GM11168 (cell line): Measurements from ENCODE around the gene GNAL.

Source experiments
- in situ Hi-C: fragments of 300-500 bp; cut with MboI; formaldehyde crosslinking; loops from one replicate; pipeline ENCODE4 v1.12.0; 2022; ENCODE audit warnings: low sequenced_read_pairs; ENCODE audit not compliant: unreplicated experiment

Gene GNAL

DNA sequence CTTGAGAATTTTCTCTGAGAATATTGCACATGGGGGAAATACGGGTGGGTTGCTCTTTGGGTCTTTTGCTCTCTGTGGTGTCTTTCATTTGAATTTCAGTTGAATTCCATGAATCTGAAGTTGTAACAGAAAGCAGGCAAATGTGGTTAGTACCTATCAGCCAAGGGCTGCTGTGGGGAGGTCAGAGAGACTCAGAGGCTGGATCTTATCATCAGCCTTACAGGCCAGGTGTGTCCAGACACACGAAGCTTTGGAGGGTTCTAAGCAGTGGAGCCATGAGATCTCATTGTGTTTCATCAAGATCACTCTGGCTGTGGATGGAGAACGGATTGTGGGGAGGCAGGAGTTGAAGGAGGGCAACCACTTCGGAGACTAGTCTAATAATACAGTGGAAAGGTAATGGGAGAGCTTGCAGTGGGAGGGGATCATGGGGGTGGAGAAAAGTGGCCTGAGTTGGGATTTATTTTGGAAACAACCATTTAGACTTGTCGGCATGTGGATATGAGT, 68.1 kb downstream of the GNAL start:
- in situ Hi-C loops: no loop called here

DNA sequence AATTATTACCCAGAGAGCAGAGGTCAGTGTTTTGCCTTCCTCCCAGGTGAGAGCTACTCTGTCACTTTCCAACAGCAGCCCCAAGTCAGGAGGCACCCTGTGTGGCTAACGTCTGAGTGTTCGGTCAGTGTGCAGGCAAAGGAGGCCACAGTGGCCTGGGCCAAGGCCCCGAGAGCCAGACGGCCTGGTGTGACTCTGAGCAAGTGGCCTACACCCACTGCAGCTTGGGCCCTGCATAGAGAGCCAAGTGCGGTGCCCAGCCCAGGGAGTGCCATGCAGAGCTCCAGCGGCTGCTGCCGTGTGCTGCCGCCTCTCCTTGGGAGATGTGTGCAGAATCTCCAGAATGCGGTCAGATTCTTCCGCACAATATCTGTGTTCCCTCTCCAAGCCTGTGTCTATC, 70.4 kb downstream of the GNAL start:
- in situ Hi-C loops: no loop called here

DNA sequence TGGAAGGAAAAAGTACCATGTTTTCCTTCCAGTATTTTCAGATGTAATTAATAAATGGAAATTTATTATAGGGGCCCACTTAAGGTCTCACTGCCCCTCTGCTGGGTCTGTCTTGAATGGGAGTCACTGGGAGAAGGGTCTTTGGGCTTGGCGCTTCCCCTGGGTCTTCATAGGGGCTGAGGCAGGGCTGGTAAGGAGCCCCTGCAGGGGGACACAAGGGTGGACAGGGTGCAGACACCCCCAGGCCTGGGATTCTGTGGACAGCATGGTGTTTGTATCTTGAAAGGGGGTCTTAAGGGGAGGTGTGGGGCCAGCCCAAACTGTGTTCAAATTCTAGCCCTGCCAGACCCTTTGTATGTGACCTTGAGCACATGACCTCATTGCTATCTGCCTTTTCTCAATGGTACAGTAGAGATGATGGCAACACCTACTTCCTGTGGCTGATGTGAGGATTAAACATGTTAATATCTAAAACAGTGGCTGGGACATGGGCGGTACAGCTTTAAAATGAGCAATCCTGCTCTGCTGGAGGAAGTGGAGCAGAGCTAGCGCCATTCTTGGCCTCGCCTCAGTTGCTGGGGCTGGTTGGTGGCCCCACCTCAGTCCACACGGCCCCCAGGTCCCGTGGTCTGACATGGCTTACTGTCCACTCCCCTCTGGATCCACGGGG, 71.6 kb downstream of the GNAL start:
- in situ Hi-C loops: no loop called here

DNA sequence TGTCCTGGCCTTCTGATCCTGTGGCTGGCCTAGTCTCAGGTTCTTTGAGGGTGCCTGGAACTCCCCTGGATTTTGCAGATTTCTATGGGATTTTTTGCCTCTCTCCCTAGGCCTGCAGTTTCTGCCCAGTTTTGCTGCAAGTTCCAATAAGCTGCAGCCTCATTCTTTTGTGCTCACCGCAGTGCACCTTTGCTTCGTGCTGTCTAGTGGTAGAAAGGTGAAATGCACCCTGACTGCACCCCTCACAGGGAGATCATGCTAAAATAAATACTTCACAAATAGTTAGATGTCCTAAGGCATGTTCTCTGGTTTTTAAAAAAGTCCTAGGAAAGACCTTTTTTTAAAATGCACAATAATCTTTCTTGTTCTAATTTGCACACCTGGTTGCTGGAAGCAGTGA, 72.5 kb downstream of the GNAL start:
- in situ Hi-C loops: no loop called here

DNA sequence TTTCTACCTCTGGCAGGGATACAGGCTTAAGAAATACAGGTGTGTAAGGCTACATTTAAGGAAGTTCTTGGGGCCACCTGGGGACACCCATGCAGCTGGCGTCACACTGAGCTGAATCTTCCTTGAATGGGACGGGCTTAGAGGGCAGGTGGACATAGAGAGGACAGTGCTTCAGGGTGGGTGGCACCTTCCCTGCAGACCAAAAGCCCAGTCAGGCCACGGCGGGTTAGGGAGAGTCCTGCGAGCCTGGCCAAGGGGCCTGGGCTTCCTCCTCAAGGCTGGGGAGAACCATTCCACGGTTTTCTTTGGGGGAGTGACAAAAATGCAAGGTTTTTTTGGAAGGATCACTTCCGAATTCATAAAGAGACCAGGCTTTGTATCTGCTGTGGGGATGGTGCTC, 73.4 kb downstream of the GNAL start:
- in situ Hi-C loops: no loop called here

DNA sequence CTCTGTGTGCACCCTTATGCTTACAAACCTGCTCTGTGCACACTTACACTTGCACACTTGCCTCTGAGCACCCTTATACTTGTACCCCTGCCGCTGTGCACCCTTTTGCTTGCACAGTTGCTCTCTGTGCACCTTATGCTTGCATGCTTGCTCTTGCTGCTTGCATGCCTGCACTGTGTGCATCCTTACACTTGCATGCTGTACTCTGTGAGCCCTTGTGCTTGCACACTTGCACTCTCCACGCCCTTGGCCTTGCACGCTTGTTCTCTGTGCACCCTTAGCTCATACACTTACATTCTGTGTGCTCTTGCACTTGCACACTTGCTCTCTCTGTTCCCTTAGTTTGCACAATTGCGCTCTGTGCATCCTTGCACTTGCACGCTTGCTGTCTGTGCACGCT, 78.3 kb downstream of the GNAL start:
- in situ Hi-C loops: no loop called here

DNA sequence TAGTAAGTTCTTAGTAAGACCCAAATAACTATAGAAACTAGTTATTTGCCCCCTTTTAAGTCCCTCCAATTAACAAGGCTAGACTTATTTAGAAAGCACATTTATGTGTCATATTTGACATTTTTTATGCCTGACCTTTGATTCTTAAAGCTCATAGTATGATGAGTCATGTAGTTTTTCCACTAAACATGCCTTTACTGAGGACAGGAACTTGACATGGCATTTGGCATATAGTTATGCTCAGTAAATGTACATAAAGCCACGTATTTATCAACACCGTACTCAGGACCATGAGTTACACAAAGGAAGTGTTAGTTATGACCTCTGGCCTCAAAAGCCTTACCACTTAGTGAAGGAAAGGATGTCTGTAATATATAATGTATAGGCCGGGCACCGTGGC, 78.9 kb downstream of the GNAL start:
- in situ Hi-C loops: no loop called here

DNA sequence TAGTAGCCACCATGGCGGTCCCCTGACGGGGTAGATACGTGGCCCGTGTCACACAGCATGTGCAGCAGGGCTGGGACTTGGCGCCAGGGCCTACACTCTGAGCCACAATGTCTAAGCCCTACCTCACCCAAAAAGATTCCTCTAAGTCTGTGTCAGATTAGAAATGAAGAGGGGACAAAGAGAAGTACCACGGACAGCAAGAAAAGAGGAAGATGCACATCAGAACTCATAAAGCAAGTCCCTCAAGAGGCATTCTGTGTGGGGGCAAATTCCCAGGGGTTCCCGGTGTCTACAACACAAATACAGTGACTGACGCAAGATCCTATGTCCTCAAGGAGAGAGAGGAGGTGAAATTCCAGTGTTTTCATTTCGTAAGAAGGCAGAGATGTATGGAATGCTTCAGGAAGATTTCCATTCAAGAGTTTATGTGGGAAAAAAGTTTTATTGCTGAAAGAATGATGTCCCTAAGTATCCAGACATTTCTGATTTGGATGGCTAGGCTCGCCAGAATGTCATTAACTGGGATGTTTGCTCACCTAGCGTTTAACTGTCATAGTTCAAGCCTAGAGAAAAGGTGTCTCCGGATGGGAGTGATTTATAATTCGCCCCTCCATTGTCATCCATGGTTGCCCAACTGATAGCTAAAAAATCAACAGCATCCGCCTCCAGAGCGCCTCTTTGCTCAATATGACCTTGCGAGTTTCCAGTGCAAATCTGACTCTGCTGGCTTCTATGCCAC, 86.5 kb downstream of the GNAL start:
- in situ Hi-C loops: no loop called here

DNA sequence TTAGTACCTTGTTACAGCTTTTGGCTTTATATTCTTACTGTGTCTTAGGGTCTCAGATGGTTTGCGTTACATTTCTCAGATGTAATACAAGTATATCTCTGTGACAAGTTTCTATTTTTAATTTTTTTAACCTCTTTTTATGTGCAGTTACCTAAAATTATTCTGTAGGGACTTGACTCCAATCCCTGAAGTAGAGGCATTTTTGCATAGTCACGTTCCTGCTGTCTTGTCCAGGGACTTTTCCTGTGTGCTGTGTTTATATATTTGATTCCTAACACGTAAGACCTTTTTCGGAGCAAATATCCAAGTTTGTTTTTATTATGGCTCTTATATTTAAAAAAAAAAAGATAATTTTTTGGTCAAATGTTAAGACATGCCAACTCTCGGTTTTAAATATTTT, 91.0 kb downstream of the GNAL start:
- in situ Hi-C loops: no loop called here

DNA sequence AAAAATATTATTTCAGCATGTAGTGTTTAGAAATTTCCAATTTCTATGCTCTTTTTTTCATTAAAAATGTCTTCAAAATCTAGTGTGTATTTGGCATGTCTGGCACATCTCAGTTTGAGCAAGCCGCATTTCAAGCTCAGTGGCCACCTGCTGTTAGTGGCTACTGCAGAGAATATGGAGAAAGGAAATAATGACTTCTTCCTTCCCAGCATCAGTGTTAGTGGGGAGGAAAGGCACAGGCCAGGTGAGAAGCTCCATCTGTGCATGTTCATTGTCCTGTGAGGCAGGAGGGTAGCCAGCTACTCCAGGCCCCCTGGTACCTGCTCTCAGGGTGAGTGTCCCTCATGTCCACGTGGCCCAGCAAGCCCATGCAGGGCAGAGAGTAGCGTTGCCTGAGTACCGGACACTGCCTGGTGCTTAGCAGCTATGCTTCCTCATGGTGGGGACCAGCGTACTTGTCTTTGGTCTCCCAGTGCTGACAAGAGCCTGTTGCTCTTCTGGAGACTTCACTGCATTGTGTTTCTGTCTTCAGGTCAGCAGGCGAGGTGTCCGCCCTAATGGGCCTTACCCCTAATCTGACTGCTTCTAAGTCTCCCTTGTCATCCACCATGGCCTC, 94.8 kb downstream of the GNAL start:
- in situ Hi-C loops: no loop called here

DNA sequence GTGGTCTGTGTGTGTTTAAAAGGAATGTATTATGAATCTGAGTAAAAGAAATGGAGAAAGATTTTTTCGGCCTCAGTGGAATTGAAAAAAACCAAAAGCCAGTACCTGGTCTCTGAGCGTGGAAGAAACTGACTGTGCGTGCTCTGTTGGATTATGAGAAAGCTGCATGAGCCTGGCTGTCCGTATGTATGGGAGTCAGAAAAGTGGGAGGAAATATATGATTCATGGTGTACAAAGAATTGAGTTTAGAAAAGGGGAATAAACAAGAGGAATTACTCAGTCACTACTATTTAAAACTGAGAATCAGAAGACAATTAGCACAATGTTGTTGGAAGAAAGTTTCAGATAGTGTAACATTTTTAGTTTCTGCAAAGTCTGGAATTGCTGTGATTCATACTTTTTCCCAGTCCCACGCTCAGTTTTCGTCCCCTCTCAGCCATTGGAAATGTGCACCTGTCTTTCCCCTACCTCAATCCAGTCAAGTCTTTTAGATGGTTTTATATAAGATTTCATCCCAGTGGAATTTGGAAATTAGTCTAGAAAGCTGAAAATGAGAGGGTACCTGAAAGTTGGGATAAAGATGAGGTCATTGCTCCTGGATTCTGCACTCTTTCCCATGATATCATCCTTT, 95.7 kb downstream of the GNAL start:
- in situ Hi-C loops: no loop called here

DNA sequence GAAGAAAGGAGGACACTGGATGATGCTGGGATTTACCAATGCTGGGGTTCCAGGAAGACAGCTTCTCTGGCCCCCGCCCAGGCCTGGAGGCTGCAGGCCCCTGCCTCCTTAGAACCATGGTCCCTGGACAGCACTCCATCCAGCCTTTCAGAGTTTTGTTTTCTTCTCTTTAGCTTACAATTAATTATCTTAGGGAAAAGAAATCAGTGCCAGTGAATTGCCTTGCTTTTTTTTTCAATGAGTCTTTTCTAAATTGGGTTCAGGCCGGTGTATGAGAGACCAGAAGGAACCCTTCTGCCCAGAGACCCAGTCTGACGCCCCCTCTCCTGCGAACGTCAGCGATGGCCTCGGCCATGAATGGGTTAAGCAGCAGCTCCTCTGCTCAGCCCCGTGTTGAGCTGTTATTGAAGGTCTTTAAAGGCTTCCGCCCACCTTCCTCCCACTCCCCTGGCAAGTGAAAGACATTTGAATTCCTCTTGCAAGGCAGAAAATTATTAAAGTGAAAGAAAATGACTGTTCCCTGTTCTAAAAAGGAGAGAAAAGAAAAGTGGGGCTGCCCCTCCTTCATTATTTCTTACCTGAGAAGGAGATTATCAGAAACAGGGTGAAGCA, 96.5 kb downstream of the GNAL start:
- in situ Hi-C loops: no loop called here

DNA sequence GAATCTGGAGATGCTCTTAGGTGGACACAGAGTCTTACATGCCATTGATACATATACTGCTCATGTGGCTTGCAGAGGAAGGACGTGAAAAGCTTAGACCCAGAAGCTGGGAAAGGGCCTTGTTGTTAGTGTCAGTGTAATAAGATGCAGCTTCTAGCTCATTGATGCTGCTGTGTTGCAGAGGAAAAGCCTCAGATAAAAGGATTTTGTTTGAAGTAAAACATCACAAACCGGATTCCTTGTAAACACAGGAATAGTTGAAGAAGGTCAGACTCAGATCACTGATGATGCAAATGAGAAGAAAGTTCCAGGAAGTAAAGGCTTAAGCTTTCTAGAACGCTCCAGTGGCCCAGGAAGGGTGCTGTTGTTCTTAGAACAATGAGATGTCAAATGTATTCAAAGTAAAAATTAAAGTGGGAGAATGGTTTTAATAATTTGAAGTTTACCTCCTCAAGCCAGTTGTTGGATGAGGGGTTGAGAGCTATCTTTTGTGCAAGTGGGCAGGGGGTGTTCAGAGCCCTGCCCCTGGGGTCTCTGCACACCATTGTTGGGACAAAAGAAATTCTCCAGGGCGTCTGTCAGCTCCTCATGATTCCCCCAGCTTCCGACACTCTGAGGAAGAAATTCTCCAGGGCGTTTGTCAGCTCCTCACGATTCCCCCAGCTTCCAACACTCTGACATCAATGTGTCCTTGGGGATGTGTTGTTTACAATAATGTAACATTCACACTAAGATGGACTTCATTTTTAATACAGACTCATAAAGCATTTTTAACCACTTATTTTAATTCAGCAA, 100.8 kb downstream of the GNAL start:
- in situ Hi-C loops: no loop called here

DNA sequence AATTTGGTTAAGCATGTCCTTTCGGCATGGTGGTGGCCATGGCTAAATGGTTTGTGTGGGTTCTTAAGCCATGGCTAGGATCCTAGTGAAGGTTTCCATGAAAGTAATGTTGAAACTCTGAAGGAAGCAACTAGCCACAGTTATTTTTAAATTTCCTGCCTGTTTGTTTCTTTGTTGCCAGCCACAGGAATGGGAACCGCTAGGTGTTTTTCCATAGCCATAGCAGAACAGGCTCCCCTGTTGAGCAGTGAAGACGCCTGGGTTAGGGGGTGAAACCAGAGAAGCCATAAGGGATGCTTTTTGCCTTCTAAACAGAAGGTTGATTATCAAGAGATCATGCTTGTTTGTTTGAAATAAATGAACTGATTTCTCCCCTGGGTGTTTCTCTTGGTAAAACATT, 102.1 kb downstream of the GNAL start:
- in situ Hi-C loops: no loop called here

DNA sequence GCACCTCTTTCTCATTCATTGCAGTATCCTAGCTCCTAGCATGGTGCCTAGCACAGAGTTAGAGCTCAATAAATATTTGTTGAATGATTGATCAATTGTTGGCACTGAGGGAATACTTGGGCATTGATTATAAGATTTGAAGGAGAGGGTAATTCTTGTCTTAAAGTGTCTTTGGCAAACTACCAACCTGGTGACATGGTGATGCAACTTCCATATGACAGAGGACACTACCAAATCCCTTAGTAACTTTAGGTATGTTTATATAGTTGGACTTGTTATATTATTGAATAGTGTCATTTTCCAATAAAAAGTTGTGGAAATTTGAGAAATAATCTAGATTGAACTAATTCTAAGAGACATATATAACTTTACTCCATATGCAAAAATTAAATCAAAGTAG, 103.6 kb downstream of the GNAL start:
- in situ Hi-C loops: no loop called here

DNA sequence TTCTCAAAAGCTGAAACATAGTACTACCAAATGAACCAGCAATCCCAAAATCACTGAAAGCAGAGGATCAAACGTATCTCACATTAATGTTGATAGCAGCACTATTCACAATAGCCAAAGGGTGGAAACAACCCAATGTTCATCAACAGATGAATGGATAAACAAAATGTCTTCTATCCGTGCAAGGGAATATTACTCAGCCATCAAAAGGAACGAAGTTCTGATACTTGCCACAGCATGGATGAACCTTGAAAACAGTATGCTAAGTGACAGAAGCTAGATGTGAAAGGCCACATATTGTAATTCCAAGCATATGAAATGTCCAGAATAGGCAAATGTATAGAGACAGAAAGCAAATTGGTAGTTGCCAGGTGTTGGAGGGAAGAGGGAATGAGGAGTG, 105.1 kb downstream of the GNAL start:
- in situ Hi-C loops: no loop called here

DNA sequence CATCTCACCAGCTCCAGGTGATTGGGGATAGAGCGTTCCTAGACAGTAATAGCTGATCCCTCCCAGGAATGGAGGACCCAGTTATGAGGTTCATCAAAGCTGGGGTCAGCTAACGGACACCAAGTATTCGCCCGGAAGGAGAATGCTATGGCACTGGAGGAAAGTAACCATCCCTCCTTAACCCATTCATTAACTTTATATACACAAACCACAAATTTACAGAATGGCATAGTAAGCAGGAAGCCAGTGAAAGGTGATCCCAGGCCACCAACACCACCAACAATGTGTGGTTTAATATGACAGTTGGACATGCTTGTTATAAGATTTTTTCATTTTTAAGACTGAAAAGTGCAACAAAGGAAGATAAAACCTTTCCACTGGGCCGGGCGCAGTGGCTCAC, 106.9 kb downstream of the GNAL start:
- in situ Hi-C loops: no loop called here

DNA sequence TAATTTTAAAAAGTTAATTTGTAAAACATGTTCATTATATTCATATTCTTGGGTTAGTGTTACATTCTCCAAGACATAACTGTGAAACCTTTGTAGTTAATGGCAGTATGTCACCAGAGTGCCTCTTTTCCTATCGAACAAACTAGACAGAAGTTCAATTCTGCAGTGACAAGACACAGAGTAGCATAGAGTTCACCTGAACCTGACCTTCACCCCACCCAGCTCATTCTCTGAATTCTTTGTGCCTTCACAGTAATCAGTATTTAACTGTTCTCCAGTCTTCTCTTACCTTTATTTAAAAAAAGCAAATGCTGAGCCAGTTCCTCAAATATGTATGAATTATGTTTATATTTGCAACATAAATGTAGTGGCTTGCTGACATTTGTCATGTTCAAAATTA, 109.2 kb downstream of the GNAL start:
- in situ Hi-C loops: no loop called here

DNA sequence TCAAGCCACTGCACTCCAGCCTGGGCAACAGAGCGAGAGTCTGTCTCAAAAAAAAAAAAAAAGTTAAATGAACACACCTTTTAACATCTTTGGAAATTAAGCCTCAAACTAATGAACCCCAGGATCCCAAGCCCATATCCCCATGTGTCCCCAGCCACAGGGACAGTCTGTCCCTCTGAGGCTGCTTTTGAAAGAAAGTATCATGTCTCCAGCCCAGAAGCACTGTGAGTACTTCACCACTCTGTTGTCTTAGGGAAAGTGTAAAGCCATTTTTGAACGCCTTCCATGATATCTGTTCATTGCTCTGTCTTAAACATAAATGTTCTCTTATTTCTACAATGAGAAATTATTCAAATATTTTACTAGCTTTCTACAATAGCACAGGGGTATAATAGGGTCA, 110.0 kb downstream of the GNAL start:
- in situ Hi-C loops: no loop called here
